Trophoblast cell (in vitro differentiated cells and primary cell): Measurements from ENCODE around the gene PTPRN.
"Not testable (repeated sequence)": the region's sequence is repeated elsewhere in the genome, so short reads cannot be mapped to it uniquely, and the experiment has no call there.

Source experiments
- DNase-seq, 2 donors: peaks; one replicate each; pipeline ENCODE4 v3.0.0-alpha.2; 2016
- H2AFZ ChIP-seq: 2 replicates; pipeline ENCODE4 v1.6.1; 2013; ENCODE audit warnings: low read length, moderate library complexity, mild to moderate bottlenecking; ENCODE audit not compliant: insufficient read depth, poor library complexity
- H2AK5ac ChIP-seq: 2 replicates; pipeline ENCODE4 v1.6.1; 2013; ENCODE audit warnings: mild to moderate bottlenecking, low read length
- H2BK120ac ChIP-seq: 2 replicates; pipeline ENCODE4 v1.6.1; 2013; ENCODE audit warnings: low read length, mild to moderate bottlenecking, moderate library complexity; ENCODE audit not compliant: insufficient read depth, poor library complexity
- H2BK12ac ChIP-seq: 2 replicates; pipeline ENCODE4 v1.6.1; 2013; ENCODE audit warnings: mild to moderate bottlenecking, low read length, moderate library complexity
- H2BK5ac ChIP-seq: 2 replicates; pipeline ENCODE4 v1.6.1; 2013; ENCODE audit warnings: low read length, low read depth, moderate library complexity, mild to moderate bottlenecking; ENCODE audit not compliant: poor library complexity
- H3K14ac ChIP-seq: 2 replicates; pipeline ENCODE4 v1.6.1; 2013; ENCODE audit warnings: mild to moderate bottlenecking, low read length
- H3K18ac ChIP-seq: 2 replicates; pipeline ENCODE4 v1.6.1; 2013; ENCODE audit warnings: mild to moderate bottlenecking, low read length
- H3K23ac ChIP-seq: 2 replicates; pipeline ENCODE4 v1.6.1; 2013; ENCODE audit warnings: low read length
- H3K27ac ChIP-seq: 2 replicates; pipeline ENCODE4 v1.5.1; 2013; ENCODE audit warnings: low read depth, mild to moderate bottlenecking, inconsistent platforms, low read length, moderate library complexity
- H3K27me3 ChIP-seq: 2 replicates; pipeline ENCODE4 v1.6.1; 2013; ENCODE audit warnings: inconsistent platforms, mild to moderate bottlenecking, low read length, moderate library complexity; ENCODE audit not compliant: insufficient read depth
- H3K36me3 ChIP-seq, 2 experiments: 1 replicate in 1 of 2; 2 replicates in 1 of 2; pipeline ENCODE4 v1.6.1; 2013; ENCODE audit warnings: low read length in 2 of 2, mild to moderate bottlenecking in 2 of 2, moderate library complexity in 1 of 2; ENCODE audit not compliant: insufficient read depth in 2 of 2, control insufficient read depth in 1 of 2
- H3K4ac ChIP-seq: 2 replicates; pipeline ENCODE4 v1.6.1; 2013; ENCODE audit warnings: low read depth, mild to moderate bottlenecking, low read length, moderate library complexity
- H3K4me1 ChIP-seq, 2 experiments: 1 replicate in 1 of 2; 2 replicates in 1 of 2; pipeline ENCODE4 v1.6.1; 2013; ENCODE audit warnings: low read length in 2 of 2, mild to moderate bottlenecking in 2 of 2, moderate library complexity in 1 of 2; ENCODE audit not compliant: insufficient read depth in 2 of 2, control insufficient read depth in 1 of 2
- H3K4me2 ChIP-seq: 2 replicates; pipeline ENCODE4 v1.6.1; 2013; ENCODE audit warnings: inconsistent platforms, mild to moderate bottlenecking, low read length, moderate library complexity
- H3K4me3 ChIP-seq: 2 replicates; pipeline ENCODE4 v1.5.1; 2013; ENCODE audit warnings: mild to moderate bottlenecking, low read depth, low read length, inconsistent platforms
- H3K79me1 ChIP-seq: one replicate; pipeline ENCODE4 v1.6.1; 2013; ENCODE audit warnings: low read length
- H3K79me2 ChIP-seq: 2 replicates; pipeline ENCODE4 v1.6.1; 2013; ENCODE audit warnings: low read length, mild to moderate bottlenecking; ENCODE audit not compliant: control insufficient read depth, insufficient read depth, poor library complexity
- H3K9ac ChIP-seq: 2 replicates; pipeline ENCODE4 v1.6.1; 2013; ENCODE audit warnings: mild to moderate bottlenecking, low read length
- H3K9me3 ChIP-seq: 2 replicates; pipeline ENCODE4 v1.6.1; 2013; ENCODE audit warnings: low read depth, mild to moderate bottlenecking, control low read depth, inconsistent platforms, low read length; ENCODE audit not compliant: insufficient read depth
- H4K12ac ChIP-seq: 2 replicates; pipeline ENCODE4 v1.6.1; 2013; ENCODE audit warnings: low read depth, mild to moderate bottlenecking, low read length, moderate library complexity
- H4K8ac ChIP-seq: 2 replicates; pipeline ENCODE4 v1.6.1; 2013; ENCODE audit warnings: low read depth, mild to moderate bottlenecking, low read length, moderate library complexity
- H4K91ac ChIP-seq: one replicate; pipeline ENCODE4 v1.6.1; 2013; ENCODE audit warnings: low read depth, mild to moderate bottlenecking, low read length, moderate library complexity
- WGBS: extraction: QIAGEN DNeasy Blood & Tissue Kit; methylation state at CpG from one replicate; pipeline ENCODE4 v1.1.7; 2013; ENCODE audit warnings: missing lambda C conversion rate; ENCODE audit not compliant: insufficient read length, insufficient coverage; ENCODE audit errors: extremely low coverage; 5-methylcytosine and 5-hydroxymethylcytosine counted together

Gene PTPRN

GRCh38 chr2:219323434-219323833, 14.2 kb upstream of the PTPRN start:
- Histone ChIP-seq H3K79me2 (no peaks in the 10 kb centered on the region), H2AK5ac (no peak overlapping the region), H4K12ac (no peak overlapping the region), H3K4me2 (no peak overlapping the region), H3K23ac (no peak overlapping the region), H3K9me3 (no peaks in the 10 kb centered on the region), H3K27me3 (no peaks in the 10 kb centered on the region), H4K91ac (no peak overlapping the region), H3K36me3 (no peaks in the 10 kb centered on the region), H3K4me3 (no peak overlapping the region), H2BK120ac (no peak overlapping the region), H4K8ac (no peak overlapping the region), H3K79me1 (no peaks in the 10 kb centered on the region), H3K4me1 (no peaks in the 10 kb centered on the region), H2BK12ac (no peak overlapping the region), H2BK5ac (no peak overlapping the region), H2AFZ (no peak overlapping the region), H3K27ac (no peak overlapping the region), H3K4ac (no peak overlapping the region), H3K9ac (no peak overlapping the region), H3K18ac (no peak overlapping the region), H3K14ac (no peak overlapping the region)
- no peak for DNase-seq
- no CpG with 5 or more reads among the region's 4 CpGs for WGBS

- H4K12ac ChIP-seq: no peak overlapping the region
- no peak overlapping the region for H3K14ac ChIP-seq
- no peak overlapping the region for H4K91ac ChIP-seq
- H3K36me3 ChIP-seq: no peaks in the 10 kb centered on the region
- H2BK5ac ChIP-seq: no peak overlapping the region
- H3K9me3 ChIP-seq: no peaks in the 10 kb centered on the region
- no peak overlapping the region for H3K4ac ChIP-seq
- H2AK5ac ChIP-seq: no peak overlapping the region
- no peak overlapping the region for H2AFZ ChIP-seq
- H3K27ac ChIP-seq: no peak overlapping the region
- no peak overlapping the region for H3K18ac ChIP-seq
- no peak overlapping the region for H3K23ac ChIP-seq
- no peaks in the 10 kb centered on the region for H3K79me2 ChIP-seq
- no peak overlapping the region for H3K9ac ChIP-seq
- no peak overlapping the region for H3K4me3 ChIP-seq
- no CpG with 5 or more reads among the region's 16 CpGs for WGBS
- no peak overlapping the region for H3K4me2 ChIP-seq
- DNase-seq: no peak
- H3K79me1 ChIP-seq: no peaks in the 10 kb centered on the region
- H3K27me3 ChIP-seq: peaks cover 1% of the 10 kb centered on the region
- H3K4me1 ChIP-seq: no peaks in the 10 kb centered on the region
- H4K8ac ChIP-seq: no peak overlapping the region
- H2BK120ac ChIP-seq: no peak overlapping the region
- no peak overlapping the region for H2BK12ac ChIP-seq
These were observed 5.7 kb upstream of the PTPRN start for GRCh38 chr2:219314804-219315468.

GRCh38 chr2:219312683-219313263, 3.6 kb upstream of the PTPRN start:
- H3K36me3 ChIP-seq, H2BK5ac ChIP-seq, H4K8ac ChIP-seq, H3K79me1 ChIP-seq, H4K12ac ChIP-seq, H2AK5ac ChIP-seq, H4K91ac ChIP-seq, H2AFZ ChIP-seq, H3K4me3 ChIP-seq, DNase-seq, H2BK120ac ChIP-seq, H2BK12ac ChIP-seq, H3K79me2 ChIP-seq, H3K4ac ChIP-seq, H3K9ac ChIP-seq, H3K27ac ChIP-seq, H3K4me1 ChIP-seq, H3K4me2 ChIP-seq, H3K9me3 ChIP-seq, H3K18ac ChIP-seq, H3K14ac ChIP-seq, H3K23ac ChIP-seq: not testable (repeated sequence)
- peaks cover 11% of the 10 kb centered on the region for H3K27me3 ChIP-seq
- no CpG with 5 or more reads among the region's 49 CpGs for WGBS

GRCh38 chr2:219308142-219309101, 779 bp downstream of the PTPRN start:
- peak overlapping the region; percentile 63 for H3K4me2 ChIP-seq
- no peaks in the 10 kb centered on the region for H3K9me3 ChIP-seq
- peaks cover 11% of the 10 kb centered on the region for H3K27me3 ChIP-seq
- H4K12ac ChIP-seq: no peak overlapping the region
- no peaks in the 10 kb centered on the region for H3K79me1 ChIP-seq
- peaks cover 3 to 8% of the 10 kb centered on the region in 2 experiments for H3K4me1 ChIP-seq
- no peak overlapping the region for H3K18ac ChIP-seq
- no peak overlapping the region for H3K14ac ChIP-seq
- no peak overlapping the region for H3K27ac ChIP-seq
- no peak overlapping the region for H2BK12ac ChIP-seq
- H4K91ac ChIP-seq: no peak overlapping the region
- H2BK5ac ChIP-seq: no peak overlapping the region
- no CpG with 5 or more reads among the region's 45 CpGs for WGBS
- no peaks in the 10 kb centered on the region for H3K79me2 ChIP-seq
- no peaks in the 10 kb centered on the region for H3K36me3 ChIP-seq
- H4K8ac ChIP-seq: no peak overlapping the region
- no peak overlapping the region for H2AK5ac ChIP-seq
- peak; percentile 66 to 86 for DNase-seq
- H3K9ac ChIP-seq: no peak overlapping the region
- H3K4me3 ChIP-seq: peak overlapping the region; percentile 55
- no peak overlapping the region for H2BK120ac ChIP-seq
- no peak overlapping the region for H3K4ac ChIP-seq
- no peak overlapping the region for H2AFZ ChIP-seq
- H3K23ac ChIP-seq: no peak overlapping the region
